Type B pancreatic cell (in vitro differentiated cells): Measurements from ENCODE around the gene GRAMD1C. TPM values are rescaled to one million over a fixed set of nuclear protein-coding genes. Genes with fewer than 3 reads are reported as not detected.

Experiments used
- DNase-seq: peaks from one replicate; pipeline ENCODE4 v3.0.0; 2021; ENCODE audit warnings: mixed read lengths; ENCODE audit not compliant: unreplicated experiment; ENCODE audit errors: extremely low spot score
- H3K27ac Mint-ChIP-seq: 2 replicates; pipeline ENCODE4 v1.8.0; 2021; ENCODE audit warnings: mild to moderate bottlenecking, mixed read lengths
- H3K27me3 Mint-ChIP-seq: 2 replicates; pipeline ENCODE4 v1.8.0; 2021; ENCODE audit warnings: mixed read lengths
- H3K36me3 Mint-ChIP-seq: 2 replicates; pipeline ENCODE4 v1.8.0; 2021; ENCODE audit warnings: mixed read lengths
- H3K4me1 Mint-ChIP-seq: one replicate; pipeline ENCODE4 v1.8.0; 2021; ENCODE audit warnings: mixed read lengths; ENCODE audit not compliant: unreplicated experiment
- H3K4me3 Mint-ChIP-seq: 2 replicates; pipeline ENCODE4 v1.8.0; 2021; ENCODE audit warnings: mild to moderate bottlenecking, mixed read lengths
- H3K9me3 Mint-ChIP-seq: 2 replicates; pipeline ENCODE4 v1.8.0; 2021; ENCODE audit warnings: mixed read lengths
- total RNA-seq: library from RNA; stranded (reverse); gene quantifications from 2 replicates; pipeline ENCODE4 v1.2.1, GENCODE V29; 2021; ENCODE audit warnings: low replicate concordance
- TF ChIP-seq, protein P1 (sequence below): fragments of 200-600 bp; sonication (generic); conservative IDR thresholded peaks from 2 replicates; pipeline ENCODE4 v1.5.0; 2021; ENCODE audit warnings: antibody characterized with exemption, mild to moderate bottlenecking

The GRAMD1C gene
- total RNA-seq, 1 donor from 2014 or later = 7.3 TPM

GRCh38 chr3:113914646-113915045 lies 76.1 kb downstream of the GRAMD1C start:
- Mint-ChIP-seq H3K27ac (no peak overlapping the region), H3K27me3 (no peaks in the 10 kb centered on the region), H3K9me3 (no peaks in the 10 kb centered on the region), H3K4me1 (no peaks in the 10 kb centered on the region), H3K4me3 (no peak overlapping the region), H3K36me3 (no peaks in the 10 kb centered on the region)
- TF ChIP-seq, protein P1, sequence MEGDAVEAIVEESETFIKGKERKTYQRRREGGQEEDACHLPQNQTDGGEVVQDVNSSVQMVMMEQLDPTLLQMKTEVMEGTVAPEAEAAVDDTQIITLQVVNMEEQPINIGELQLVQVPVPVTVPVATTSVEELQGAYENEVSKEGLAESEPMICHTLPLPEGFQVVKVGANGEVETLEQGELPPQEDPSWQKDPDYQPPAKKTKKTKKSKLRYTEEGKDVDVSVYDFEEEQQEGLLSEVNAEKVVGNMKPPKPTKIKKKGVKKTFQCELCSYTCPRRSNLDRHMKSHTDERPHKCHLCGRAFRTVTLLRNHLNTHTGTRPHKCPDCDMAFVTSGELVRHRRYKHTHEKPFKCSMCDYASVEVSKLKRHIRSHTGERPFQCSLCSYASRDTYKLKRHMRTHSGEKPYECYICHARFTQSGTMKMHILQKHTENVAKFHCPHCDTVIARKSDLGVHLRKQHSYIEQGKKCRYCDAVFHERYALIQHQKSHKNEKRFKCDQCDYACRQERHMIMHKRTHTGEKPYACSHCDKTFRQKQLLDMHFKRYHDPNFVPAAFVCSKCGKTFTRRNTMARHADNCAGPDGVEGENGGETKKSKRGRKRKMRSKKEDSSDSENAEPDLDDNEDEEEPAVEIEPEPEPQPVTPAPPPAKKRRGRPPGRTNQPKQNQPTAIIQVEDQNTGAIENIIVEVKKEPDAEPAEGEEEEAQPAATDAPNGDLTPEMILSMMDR = no peak
- no peak for DNase-seq

DNA sequence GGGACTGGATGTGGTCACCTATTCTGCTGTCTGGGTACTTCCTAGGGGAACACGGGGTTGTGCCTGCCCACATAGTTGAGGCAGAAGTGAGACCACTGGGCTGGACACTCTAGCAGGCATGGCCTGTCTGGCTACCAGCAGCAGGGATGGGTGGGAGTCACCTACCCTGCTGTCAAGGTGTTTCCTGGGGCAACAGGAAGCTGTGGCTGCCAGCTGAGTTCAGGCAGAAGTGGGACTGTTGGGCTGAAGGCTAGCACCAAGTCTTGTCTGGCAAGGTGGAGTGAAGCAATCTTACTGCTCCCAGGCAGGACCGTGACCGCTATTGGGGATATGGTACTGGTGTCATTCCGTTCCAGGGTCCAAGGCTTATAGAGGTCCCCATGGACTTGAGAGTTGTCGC lies 89.0 kb downstream of the GRAMD1C start:
- TF ChIP-seq, protein P1 = no peak
- H3K4me3 Mint-ChIP-seq = no peak overlapping the region
- no peaks in the 10 kb centered on the region for H3K36me3 Mint-ChIP-seq
- no peak overlapping the region for H3K27ac Mint-ChIP-seq
- H3K9me3 Mint-ChIP-seq = no peaks in the 10 kb centered on the region
- H3K27me3 Mint-ChIP-seq = no peaks in the 10 kb centered on the region
- H3K4me1 Mint-ChIP-seq = no peaks in the 10 kb centered on the region
- no peak for DNase-seq

GRCh38 chr3:113946831-113947230 lies 108.2 kb downstream of the GRAMD1C start:
- Mint-ChIP-seq H3K4me3 (peak overlapping the region; percentile 89), H3K27me3 (peaks cover 52% of the 10 kb centered on the region), H3K36me3 (no peaks in the 10 kb centered on the region), H3K4me1 (no peaks in the 10 kb centered on the region), H3K27ac (peak overlapping the region; percentile 33), H3K9me3 (no peaks in the 10 kb centered on the region)
- DNase-seq = no peak
- TF ChIP-seq, protein P1 = no peak

DNA sequence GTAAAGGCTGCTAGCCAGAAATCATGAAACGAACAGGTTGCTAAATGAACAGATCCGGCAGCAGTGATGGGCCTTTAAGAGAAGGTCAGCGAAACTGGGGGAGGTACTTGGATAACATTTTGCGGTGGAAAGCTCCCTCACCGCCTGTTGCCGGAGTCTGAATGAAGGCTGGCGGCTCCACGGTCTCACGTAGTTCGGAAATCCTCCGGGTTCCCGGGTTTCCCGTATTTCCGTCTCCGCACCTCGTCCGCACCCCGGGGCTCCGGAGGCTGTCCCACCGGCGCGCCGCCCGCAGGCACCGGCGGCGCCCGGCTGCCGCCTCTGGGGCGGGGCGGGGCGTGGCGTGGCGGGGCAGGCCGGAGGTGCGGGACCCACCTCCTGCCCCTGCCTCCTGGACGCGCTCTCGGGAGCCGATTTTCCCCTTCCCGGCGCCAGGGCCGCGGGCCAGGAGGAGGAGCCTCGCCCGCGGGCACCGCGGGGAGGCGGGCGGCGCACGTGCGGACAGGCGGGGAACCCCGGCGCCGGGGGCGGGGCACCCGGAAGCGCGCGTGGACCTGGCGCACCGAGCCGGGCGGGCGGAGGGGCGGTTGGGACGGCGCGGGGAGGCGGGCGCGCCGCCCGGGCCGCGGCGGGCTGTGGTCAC lies 108.9 kb downstream of the GRAMD1C start, which contains the start of gene ZDHHC23:
Gene ZDHHC23, plus strand, starts transcription at position 642 of the 643 bp plus-strand sequence. CDS start 790 bp downstream, outside the sequence.
- no peaks in the 10 kb centered on the region for H3K36me3 Mint-ChIP-seq
- TF ChIP-seq, protein P1 = no peak
- H3K4me3 Mint-ChIP-seq = peak within 1 kb of the TSS; percentile 89
- H3K9me3 Mint-ChIP-seq = no peaks in the 10 kb centered on the region
- DNase-seq = peak; percentile 75
- H3K27me3 Mint-ChIP-seq = peaks cover 52% of the 10 kb centered on the region
- no peaks in the 10 kb centered on the region for H3K4me1 Mint-ChIP-seq
- H3K27ac Mint-ChIP-seq = peak within 1 kb of the TSS; percentile 33

- H3K27me3 Mint-ChIP-seq = peaks cover 52% of the 10 kb centered on the region
- H3K27ac Mint-ChIP-seq = no peak overlapping the region
- no peak for DNase-seq
- TF ChIP-seq, protein P1 = peak; percentile 34
- H3K9me3 Mint-ChIP-seq = no peaks in the 10 kb centered on the region
- no peaks in the 10 kb centered on the region for H3K4me1 Mint-ChIP-seq
- H3K36me3 Mint-ChIP-seq = no peaks in the 10 kb centered on the region
- H3K4me3 Mint-ChIP-seq = peak overlapping the region; percentile 77
Observed at GRCh38 chr3:113948015-113948917, 109.7 kb downstream of the GRAMD1C start.
